A549 (cell line): Measurements from ENCODE around the gene CHORDC1. TPM values are rescaled to one million over a fixed set of nuclear protein-coding genes. Genes with fewer than 3 reads are reported as not detected.

ENCODE experiments used
- ATAC-seq, 2 experiments: fragments of 200-7000 bp in 1 of 2; fragments of >200 bp in 1 of 2; cut with Nextera tagmentation in 1 of 2; cut with Tn5 transposase in 1 of 2; 3 replicates each; pipeline versions ENCODE4 v1.8.0 to v1.9.1; 2018 to 2020; ENCODE audit warnings: mild to moderate bottlenecking in 1 of 2, moderate library complexity in 1 of 2
- CTCF ChIA-PET: fragments of 300-600 bp; sonication (Branson Sonifier 250); formaldehyde crosslinking; extraction: SDS; loops from one replicate; lab custom pipeline; 2021; ENCODE audit warnings: antibody characterized with exemption, inconsistent platforms; lab: Yijun Ruan, JAX
- POLR2A ChIA-PET: fragments of 350-600 bp; formaldehyde crosslinking; extraction: SDS; loops from one replicate; lab custom pipeline; 2021; ENCODE audit warnings: antibody characterized with exemption, inconsistent platforms; lab: Yijun Ruan, JAX
- DNase-seq, 2 experiments: peaks; one replicate each; pipeline versions ENCODE4 v3.0.0 to v3.0.0-alpha.2; 2011 to 2016; ENCODE audit warnings: low read depth in 1 of 2, low spot score in 1 of 2
- FAIRE-seq: peaks from 2 replicates; lab custom pipeline; 2011; peaks lifted over from hg19 to GRCh38; lab: Jason Lieb, UNC
- H3K27ac ChIP-seq, 2 experiments: fragments of >200 bp; sonication (Bioruptor Twin); formaldehyde crosslinking; 3 replicates each; pipeline ENCODE4 v1.5.1; 2016 to 2017
- H3K4me1 ChIP-seq: fragments of >200 bp; sonication (Bioruptor Twin); formaldehyde crosslinking; 3 replicates; pipeline ENCODE4 v1.6.1; 2016
- H3K4me2 ChIP-seq: fragments of >200 bp; sonication (Bioruptor Twin); formaldehyde crosslinking; 3 replicates; pipeline ENCODE4 v1.6.1; 2016
- H3K4me3 ChIP-seq: fragments of >200 bp; sonication (Bioruptor Twin); formaldehyde crosslinking; 3 replicates; pipeline ENCODE4 v1.5.1; 2016
- H3K9me3 ChIP-seq: fragments of >200 bp; sonication (Bioruptor Twin); formaldehyde crosslinking; 3 replicates; pipeline ENCODE4 v1.6.1; 2016
- EHF ChIP-seq: fragments of 250-450 bp; sonication (Bioruptor Pico); IDR thresholded peaks from 2 replicates; pipeline ENCODE4 v1.5.0; 2020; ENCODE audit warnings: mild to moderate bottlenecking
- GATA3 ChIP-seq: IDR thresholded peaks from 2 replicates; pipeline ENCODE4 v1.6.1; 2012; ENCODE audit warnings: borderline replicate concordance
- HOXB5 ChIP-seq: fragments of 250-450 bp; sonication (Bioruptor Pico); IDR thresholded peaks from 2 replicates; pipeline ENCODE4 v1.5.0; 2020; ENCODE audit warnings: mild to moderate bottlenecking, moderate library complexity
- JUN ChIP-seq, 2 experiments: fragments of >200 bp; sonication (Bioruptor Twin); formaldehyde crosslinking; IDR thresholded peaks; 2 replicates in 1 of 2; 3 replicates in 1 of 2; pipeline ENCODE4 v1.6.1; 2016 to 2017
- KDM5A ChIP-seq: fragments of 200-600 bp; sonication (generic); IDR thresholded peaks from 2 replicates; pipeline ENCODE4 v1.6.1; 2016; ENCODE audit warnings: antibody characterized with exemption, mild to moderate bottlenecking
- MAFK ChIP-seq: fragments of 450-650 bp; IDR thresholded peaks from 2 replicates; pipeline ENCODE4 v1.6.1; 2014; ENCODE audit not compliant: partially characterized antibody
- MYC ChIP-seq: IDR thresholded peaks from 2 replicates; pipeline ENCODE4 v1.6.1; 2012; ENCODE audit warnings: mild to moderate bottlenecking, inconsistent platforms, low read length, improper control_type of control experiment, borderline replicate concordance
- NR3C1 ChIP-seq: fragments of >200 bp; sonication (Bioruptor Twin); formaldehyde crosslinking; IDR thresholded peaks from 3 replicates; pipeline ENCODE4 v1.6.1; 2017
- PHF8 ChIP-seq: fragments of 200-600 bp; sonication (generic); IDR thresholded peaks from 2 replicates; pipeline ENCODE4 v1.6.1; 2016; ENCODE audit warnings: low read depth, mild to moderate bottlenecking, antibody characterized with exemption, moderate library complexity, borderline replicate concordance
- POLR2A ChIP-seq: IDR thresholded peaks from 2 replicates; pipeline ENCODE4 v1.6.1; 2012; ENCODE audit warnings: mild to moderate bottlenecking, low read length
- RNF2 ChIP-seq: fragments of 200-600 bp; sonication (generic); IDR thresholded peaks from 2 replicates; pipeline ENCODE4 v1.6.1; 2016; ENCODE audit warnings: low read depth, mild to moderate bottlenecking, antibody characterized with exemption, moderate library complexity, borderline replicate concordance
- SREBF2 ChIP-seq: fragments of 450-650 bp; IDR thresholded peaks from 2 replicates; pipeline ENCODE4 v1.6.1; 2014; ENCODE audit warnings: mild to moderate bottlenecking, moderate library complexity
- TP53 ChIP-seq: fragments of 250-450 bp; sonication (Bioruptor Pico); IDR thresholded peaks from 2 replicates; pipeline ENCODE4 v1.5.0; 2021; ENCODE audit warnings: mild to moderate bottlenecking, moderate library complexity
- ZSCAN20 ChIP-seq: fragments of 250-450 bp; sonication (Bioruptor Pico); IDR thresholded peaks from 2 replicates; pipeline ENCODE4 v1.8.0; 2022; ENCODE audit warnings: mild to moderate bottlenecking, moderate library complexity
- WGBS: methylation state at CpG from one replicate; pipeline ENCODE4 v1.1.6; 2017; ENCODE audit errors: missing lambda C conversion rate; 5-methylcytosine and 5-hydroxymethylcytosine counted together
- polyA minus RNA-seq: library from RNA; depleted of rRNA, polyadenylated mRNA; stranded (reverse); fragments of >200 nt; gene quantifications from 2 replicates; pipeline ENCODE4 v1.2.3, GENCODE V29; 2011; rRNA and poly(A)+ RNA removed
- polyA plus RNA-seq, 4 experiments: library from polyadenylated mRNA; depleted of rRNA in 3 of 4; stranded (reverse); fragments of >200 nt; fragmentation: RNase III in 1 of 4; extraction: RNeasy Plus Mini Kit Qiagen cat#74134 plus additional on column Dnase treatment in 1 of 4; gene quantifications; 2 replicates in 3 of 4; 3 replicates in 1 of 4; pipeline ENCODE4 v1.2.3, GENCODE V29; 2011 to 2017
- TF ChIP-seq, protein P1 (sequence below): fragments of 250-450 bp; sonication (Bioruptor Pico); IDR thresholded peaks from 2 replicates; pipeline ENCODE4 v1.5.0; 2021; ENCODE audit warnings: mild to moderate bottlenecking, moderate library complexity, borderline replicate concordance
- TF ChIP-seq, protein P2 (sequence below): IDR thresholded peaks from 2 replicates; pipeline ENCODE4 v1.6.1; 2012; ENCODE audit warnings: low read depth, borderline replicate concordance
- TF ChIP-seq, protein P3 (sequence below): IDR thresholded peaks from 2 replicates; pipeline ENCODE4 v1.6.1; 2012
- TF ChIP-seq, protein P4 (sequence below): fragments of >200 bp; sonication (Bioruptor Twin); formaldehyde crosslinking; IDR thresholded peaks from 3 replicates; pipeline ENCODE4 v1.6.1; 2016
- TF ChIP-seq, protein P5 (sequence below): fragments of 200-600 bp; sonication (generic); IDR thresholded peaks from 2 replicates; pipeline ENCODE4 v1.6.1; 2016; ENCODE audit warnings: antibody characterized with exemption, mild to moderate bottlenecking, moderate library complexity

Gene CHORDC1
- 71.9 and 83.8 TPM in 2 replicates for polyA plus RNA-seq (2011; rRNA removed)
- 36.8 and 48.1 TPM in 2 replicates for polyA plus RNA-seq (2012; cell fraction: cytosol; rRNA removed)
- 36.7 and 47.9 TPM in 2 replicates for polyA plus RNA-seq (2012; cell fraction: nucleus; rRNA removed)
- 127 to 163 TPM (median 163 TPM) in 3 replicates for polyA plus RNA-seq (2017; fragmentation: RNase III; extraction: RNeasy Plus Mini Kit Qiagen cat#74134 plus additional on column Dnase treatment)
- 83.7 and 146 TPM in 2 replicates for polyA minus RNA-seq

DNA sequence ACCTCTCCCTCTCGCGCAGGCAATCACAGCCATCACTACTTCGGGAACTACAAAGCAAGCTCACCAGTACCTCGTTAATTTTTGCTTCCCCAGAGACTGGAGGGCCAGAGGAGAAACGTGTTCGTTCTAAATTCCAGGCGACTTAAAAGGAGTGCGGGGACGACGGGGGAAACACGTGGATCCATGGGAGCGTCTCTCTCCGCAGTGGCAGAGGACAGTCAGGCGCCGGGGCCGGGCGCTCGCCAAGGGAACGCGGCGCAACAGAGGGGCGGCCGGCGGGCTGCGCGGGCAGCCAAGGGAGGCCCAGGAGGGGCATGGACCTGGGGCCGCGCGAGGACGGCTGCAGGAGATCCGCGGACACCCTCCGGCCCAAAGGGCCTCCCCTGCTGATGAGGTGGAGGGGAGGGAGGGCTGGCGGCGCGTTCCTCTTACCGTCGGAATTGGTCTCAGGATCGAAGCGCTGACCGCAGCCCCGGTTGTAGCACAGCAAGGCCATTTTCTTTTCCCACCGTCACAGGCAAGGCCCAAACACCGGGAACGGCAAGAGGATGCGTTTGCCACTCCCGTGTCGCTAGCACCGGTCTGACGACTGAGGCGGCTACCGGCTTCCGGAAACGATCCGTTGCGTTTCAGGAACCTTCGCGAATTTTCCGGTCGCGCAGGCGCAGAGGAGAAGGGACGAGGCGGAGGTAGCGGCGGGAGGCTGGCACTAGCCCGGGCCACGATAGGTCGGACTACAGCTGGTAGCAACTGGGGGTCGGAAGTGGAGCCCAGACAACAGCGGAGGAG lies at the start of gene CHORDC1:
CHORDC1 (minus strand) TSS at position 591 of the 789 bp plus-strand sequence; CDS start at position 496, 95 bp downstream.
- H3K4me1 ChIP-seq, result peaks cover 43% of the 10 kb centered on the region
- peak within 1 kb of the TSS; percentile 90 to 93 for H3K27ac ChIP-seq
- 2% methylated on average over 52 of the region's 71 CpGs for WGBS
- no peaks in the 10 kb centered on the region for H3K9me3 ChIP-seq
- peak within 1 kb of the TSS; percentile 94 for H3K4me3 ChIP-seq
- TF ChIP-seq GATA3 (0 out of 2 replicates have a peak, but pooled peaks have one; percentile 9), NR3C1 (no peak), RNF2 (no peak), POLR2A (peak; percentile 90), HOXB5 (CRISPR knock-in tag) (no peak), KDM5A (peak; percentile 33; the same call in 1 of the 2 replicates), ZSCAN20 (CRISPR knock-in tag) (no peak), MYC (no peak), TP53 (CRISPR knock-in tag) (no peak), EHF (CRISPR knock-in tag) (no peak), SREBF2 (no peak), MAFK (no peak), PHF8 (peak; percentile 83; the same call in 1 of the 2 replicates), JUN (IDR thresholded peaks at IDR 0.05) (peak in 1 of 2 experiments; percentile 77; a peak in 4 of 5 replicates)
- TF ChIP-seq, protein P1, sequence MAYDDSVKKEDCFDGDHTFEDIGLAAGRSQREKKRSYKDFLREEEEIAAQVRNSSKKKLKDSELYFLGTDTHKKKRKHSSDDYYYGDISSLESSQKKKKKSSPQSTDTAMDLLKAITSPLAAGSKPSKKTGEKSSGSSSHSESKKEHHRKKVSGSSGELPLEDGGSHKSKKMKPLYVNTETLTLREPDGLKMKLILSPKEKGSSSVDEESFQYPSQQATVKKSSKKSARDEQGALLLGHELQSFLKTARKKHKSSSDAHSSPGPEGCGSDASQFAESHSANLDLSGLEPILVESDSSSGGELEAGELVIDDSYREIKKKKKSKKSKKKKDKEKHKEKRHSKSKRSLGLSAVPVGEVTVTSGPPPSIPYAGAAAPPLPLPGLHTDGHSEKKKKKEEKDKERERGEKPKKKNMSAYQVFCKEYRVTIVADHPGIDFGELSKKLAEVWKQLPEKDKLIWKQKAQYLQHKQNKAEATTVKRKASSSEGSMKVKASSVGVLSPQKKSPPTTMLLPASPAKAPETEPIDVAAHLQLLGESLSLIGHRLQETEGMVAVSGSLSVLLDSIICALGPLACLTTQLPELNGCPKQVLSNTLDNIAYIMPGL (CRISPR knock-in tag), result no peak
- TF ChIP-seq, protein P2, sequence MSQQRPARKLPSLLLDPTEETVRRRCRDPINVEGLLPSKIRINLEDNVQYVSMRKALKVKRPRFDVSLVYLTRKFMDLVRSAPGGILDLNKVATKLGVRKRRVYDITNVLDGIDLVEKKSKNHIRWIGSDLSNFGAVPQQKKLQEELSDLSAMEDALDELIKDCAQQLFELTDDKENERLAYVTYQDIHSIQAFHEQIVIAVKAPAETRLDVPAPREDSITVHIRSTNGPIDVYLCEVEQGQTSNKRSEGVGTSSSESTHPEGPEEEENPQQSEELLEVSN, result peak; percentile 58
- TF ChIP-seq, protein P3, sequence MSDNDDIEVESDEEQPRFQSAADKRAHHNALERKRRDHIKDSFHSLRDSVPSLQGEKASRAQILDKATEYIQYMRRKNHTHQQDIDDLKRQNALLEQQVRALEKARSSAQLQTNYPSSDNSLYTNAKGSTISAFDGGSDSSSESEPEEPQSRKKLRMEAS, result peak; percentile 72; the same call in 1 of the 2 replicates
- TF ChIP-seq, protein P4, sequence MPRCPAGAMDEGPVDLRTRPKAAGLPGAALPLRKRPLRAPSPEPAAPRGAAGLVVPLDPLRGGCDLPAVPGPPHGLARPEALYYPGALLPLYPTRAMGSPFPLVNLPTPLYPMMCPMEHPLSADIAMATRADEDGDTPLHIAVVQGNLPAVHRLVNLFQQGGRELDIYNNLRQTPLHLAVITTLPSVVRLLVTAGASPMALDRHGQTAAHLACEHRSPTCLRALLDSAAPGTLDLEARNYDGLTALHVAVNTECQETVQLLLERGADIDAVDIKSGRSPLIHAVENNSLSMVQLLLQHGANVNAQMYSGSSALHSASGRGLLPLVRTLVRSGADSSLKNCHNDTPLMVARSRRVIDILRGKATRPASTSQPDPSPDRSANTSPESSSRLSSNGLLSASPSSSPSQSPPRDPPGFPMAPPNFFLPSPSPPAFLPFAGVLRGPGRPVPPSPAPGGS, result peak; percentile 64; the same call in 2 of the 3 replicates
- TF ChIP-seq, protein P5, sequence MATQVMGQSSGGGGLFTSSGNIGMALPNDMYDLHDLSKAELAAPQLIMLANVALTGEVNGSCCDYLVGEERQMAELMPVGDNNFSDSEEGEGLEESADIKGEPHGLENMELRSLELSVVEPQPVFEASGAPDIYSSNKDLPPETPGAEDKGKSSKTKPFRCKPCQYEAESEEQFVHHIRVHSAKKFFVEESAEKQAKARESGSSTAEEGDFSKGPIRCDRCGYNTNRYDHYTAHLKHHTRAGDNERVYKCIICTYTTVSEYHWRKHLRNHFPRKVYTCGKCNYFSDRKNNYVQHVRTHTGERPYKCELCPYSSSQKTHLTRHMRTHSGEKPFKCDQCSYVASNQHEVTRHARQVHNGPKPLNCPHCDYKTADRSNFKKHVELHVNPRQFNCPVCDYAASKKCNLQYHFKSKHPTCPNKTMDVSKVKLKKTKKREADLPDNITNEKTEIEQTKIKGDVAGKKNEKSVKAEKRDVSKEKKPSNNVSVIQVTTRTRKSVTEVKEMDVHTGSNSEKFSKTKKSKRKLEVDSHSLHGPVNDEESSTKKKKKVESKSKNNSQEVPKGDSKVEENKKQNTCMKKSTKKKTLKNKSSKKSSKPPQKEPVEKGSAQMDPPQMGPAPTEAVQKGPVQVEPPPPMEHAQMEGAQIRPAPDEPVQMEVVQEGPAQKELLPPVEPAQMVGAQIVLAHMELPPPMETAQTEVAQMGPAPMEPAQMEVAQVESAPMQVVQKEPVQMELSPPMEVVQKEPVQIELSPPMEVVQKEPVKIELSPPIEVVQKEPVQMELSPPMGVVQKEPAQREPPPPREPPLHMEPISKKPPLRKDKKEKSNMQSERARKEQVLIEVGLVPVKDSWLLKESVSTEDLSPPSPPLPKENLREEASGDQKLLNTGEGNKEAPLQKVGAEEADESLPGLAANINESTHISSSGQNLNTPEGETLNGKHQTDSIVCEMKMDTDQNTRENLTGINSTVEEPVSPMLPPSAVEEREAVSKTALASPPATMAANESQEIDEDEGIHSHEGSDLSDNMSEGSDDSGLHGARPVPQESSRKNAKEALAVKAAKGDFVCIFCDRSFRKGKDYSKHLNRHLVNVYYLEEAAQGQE, result no peak
- POLR2A ChIA-PET, result interaction anchor here (0.6 kb wide), 1 partner anchor 18 kb away, joined by 3 read pairs; no protein-coding TSS in a partner anchor
- CTCF ChIA-PET, result no interaction called here
- peak; percentile 83 to 89 for DNase-seq
- ATAC-seq, result peak; percentile 94 to 96
- peak within 1 kb of the TSS; percentile 89 for H3K4me2 ChIP-seq
- FAIRE-seq, result no peak
